ENCODE measurements around the gene DLG1. TPM values are rescaled to one million over a fixed set of nuclear protein-coding genes. Genes with fewer than 3 reads are reported as not detected.

The DLG1 gene
- total RNA-seq, 1 donor, result 49.6 TPM

DNA sequence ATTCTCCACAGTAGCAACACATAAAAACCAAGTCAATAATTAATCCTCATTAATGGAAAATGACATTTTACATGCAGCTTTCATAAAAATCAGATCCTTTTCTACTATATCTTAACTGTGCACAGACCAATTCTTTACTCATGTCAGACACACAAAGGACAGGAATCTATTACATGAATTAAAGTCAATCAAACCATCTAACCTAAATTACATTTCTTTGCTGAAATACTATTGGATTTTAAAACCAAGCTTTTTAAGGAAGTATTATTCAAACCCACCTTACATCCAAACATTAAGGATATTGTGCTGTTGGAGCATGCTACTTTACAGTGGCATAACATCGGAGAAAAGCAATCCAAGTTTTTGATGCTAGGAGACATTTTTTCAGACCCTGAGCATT is 72.8 kb downstream of the DLG1 start:
- no peak for DNase-seq (ENCODE audit: low read depth)
- no peak for TF ChIP-seq CTCF (IDR thresholded peaks at IDR 0.05; ENCODE audit: insufficient read depth, low read length)
- no peak overlapping the region for H3K4me3 ChIP-seq (ENCODE audit: low read depth, low read length)

DNA sequence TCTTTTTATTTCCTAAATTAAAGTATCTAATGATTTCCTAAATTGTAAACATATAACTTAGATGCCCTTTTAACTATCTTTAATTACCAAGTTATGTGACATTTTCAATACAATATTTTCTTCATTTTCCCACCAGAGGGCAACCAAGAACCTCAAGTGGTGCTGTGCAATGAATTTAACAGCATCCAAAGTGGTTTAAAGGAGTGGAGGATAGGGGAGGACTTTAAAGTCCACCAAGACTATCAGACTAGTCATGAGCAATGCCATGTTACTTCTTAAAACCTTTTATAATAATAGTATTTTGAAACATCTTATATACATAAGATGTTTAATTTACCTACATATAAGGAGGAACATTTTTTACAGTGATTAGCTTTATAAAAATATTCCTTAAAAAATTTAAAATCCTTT is 74.4 kb downstream of the DLG1 start:
- peak; percentile 72 for DNase-seq (ENCODE audit: low read depth)
- TF ChIP-seq CTCF (IDR thresholded peaks at IDR 0.05; ENCODE audit: insufficient read depth, low read length), result peak; percentile 62
- H3K4me3 ChIP-seq (ENCODE audit: low read depth, low read length), result no peak overlapping the region

DNA sequence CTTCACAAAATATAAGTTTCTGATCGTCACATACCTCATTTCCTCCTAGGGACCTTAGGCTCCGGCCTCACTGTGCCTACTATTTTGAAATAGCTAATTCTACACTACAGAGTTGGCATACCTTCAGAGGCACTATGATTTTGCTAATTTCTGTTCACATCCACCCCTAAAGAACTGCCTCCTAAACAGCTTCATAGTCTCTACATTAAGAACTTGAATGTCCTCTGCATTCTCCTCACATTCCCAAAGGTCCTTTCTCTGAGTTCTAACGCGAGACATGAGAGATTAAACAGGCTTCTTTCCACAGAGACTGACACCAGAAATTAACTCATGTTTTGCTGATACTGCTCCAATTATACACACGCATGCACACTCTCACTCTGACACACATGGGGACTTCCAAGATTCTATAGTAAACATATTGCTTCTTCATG is 75.5 kb downstream of the DLG1 start:
- no peak overlapping the region for H3K4me3 ChIP-seq (ENCODE audit: low read depth, low read length)
- TF ChIP-seq CTCF (IDR thresholded peaks at IDR 0.05; ENCODE audit: insufficient read depth, low read length), result no peak
- DNase-seq (ENCODE audit: low read depth), result no peak

GRCh38 chr3:197219619-197220018 is 78.8 kb downstream of the DLG1 start:
- no peak for TF ChIP-seq CTCF (IDR thresholded peaks at IDR 0.05; ENCODE audit: insufficient read depth, low read length)
- no peak overlapping the region for H3K4me3 ChIP-seq (ENCODE audit: low read depth, low read length)
- no peak for DNase-seq (ENCODE audit: low read depth)

DNA sequence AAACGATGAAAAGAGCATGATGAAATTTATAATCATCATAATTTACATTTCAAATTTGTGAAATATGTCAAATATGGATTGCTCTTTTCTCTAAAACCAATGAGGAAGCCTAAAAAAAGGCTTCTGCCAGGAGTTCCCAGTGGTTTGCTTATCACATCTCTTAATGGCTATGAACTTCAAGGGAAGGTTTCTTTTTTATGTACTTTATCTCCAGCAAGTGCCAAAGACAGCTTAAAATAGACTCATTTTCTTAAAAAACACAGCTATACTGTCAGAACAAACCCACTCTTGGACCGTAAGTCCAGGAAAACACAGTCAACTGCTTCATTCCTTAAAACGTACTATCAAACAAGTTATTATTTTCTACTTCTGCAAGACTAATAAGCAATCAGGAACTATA is 80.2 kb downstream of the DLG1 start:
- DNase-seq (ENCODE audit: low read depth), result no peak
- H3K4me3 ChIP-seq (ENCODE audit: low read depth, low read length), result no peak overlapping the region
- no peak for TF ChIP-seq CTCF (IDR thresholded peaks at IDR 0.05; ENCODE audit: insufficient read depth, low read length)

DNA sequence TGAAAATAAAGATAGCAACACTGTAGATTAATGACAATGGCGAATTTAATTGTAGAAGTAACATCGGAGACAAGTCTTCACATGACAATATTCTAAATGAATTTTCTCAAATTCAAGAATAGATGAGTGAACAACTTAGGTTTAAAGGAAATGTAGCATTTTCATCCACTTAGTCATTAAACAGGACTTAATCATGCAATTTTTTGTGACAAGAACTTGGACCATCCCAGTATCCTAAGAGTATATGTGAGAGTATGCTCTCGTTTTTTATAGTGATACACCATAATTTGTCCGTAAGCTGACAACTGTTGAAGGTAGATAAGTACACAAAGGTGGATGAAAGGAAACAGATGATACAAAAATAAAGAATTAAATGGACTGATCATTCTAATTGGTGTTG is 81.5 kb downstream of the DLG1 start:
- no peak overlapping the region for H3K4me3 ChIP-seq (ENCODE audit: low read depth, low read length)
- no peak for TF ChIP-seq CTCF (IDR thresholded peaks at IDR 0.05; ENCODE audit: insufficient read depth, low read length)
- DNase-seq (ENCODE audit: low read depth), result peak; percentile 52

GRCh38 chr3:197216169-197216860 is 82.1 kb downstream of the DLG1 start:
- no peak for TF ChIP-seq CTCF (IDR thresholded peaks at IDR 0.05; ENCODE audit: insufficient read depth, low read length)
- DNase-seq (ENCODE audit: low read depth), result peak; percentile 95
- H3K4me3 ChIP-seq (ENCODE audit: low read depth, low read length), result peak overlapping the region; percentile 19
